ENCODE measurements around the gene PGC.

The PGC gene

GRCh38 chr6:41743406-41744235 is 3.6 kb downstream of the PGC start:
- no peak for DNase-seq

GRCh38 chr6:41741625-41742490 is 5.3 kb downstream of the PGC start:
- no peak for DNase-seq

- no peak for DNase-seq
Observed at GRCh38 chr6:41740366-41741162, 6.6 kb downstream of the PGC start.

GRCh38 chr6:41739041-41739440 is 8.2 kb downstream of the PGC start:
- DNase-seq: no peak

- DNase-seq: no peak
Observed at GRCh38 chr6:41737591-41738130, 9.5 kb downstream of the PGC start.

GRCh38 chr6:41736800-41737555 is 10.2 kb downstream of the PGC start:
- DNase-seq: no peak

GRCh38 chr6:41736186-41736733 is 10.9 kb downstream of the PGC start:
- no peak for DNase-seq

- peak; percentile 96 for DNase-seq
Observed at GRCh38 chr6:41735427-41736185, 11.6 kb downstream of the PGC start, which contains the start of gene TFEB. Gene TFEB (minus strand): TSS chr6:41735608. CDS start chr6:41691213, 44,395 bp downstream.

- DNase-seq: peak; percentile 66
Observed at GRCh38 chr6:41734666-41735426, 12.4 kb downstream of the PGC start.

GRCh38 chr6:41733707-41734665 is 13.2 kb downstream of the PGC start:
- DNase-seq: peak; percentile 65

- no peak for DNase-seq
Observed at GRCh38 chr6:41733360-41733706, 13.9 kb downstream of the PGC start.

- peak; percentile 53 for DNase-seq
Observed at GRCh38 chr6:41732591-41733359, 14.4 kb downstream of the PGC start.

GRCh38 chr6:41732149-41732548 is 15.0 kb downstream of the PGC start:
- no peak for DNase-seq

GRCh38 chr6:41731561-41732086 is 15.6 kb downstream of the PGC start:
- no peak for DNase-seq

GRCh38 chr6:41730531-41731436 is 16.4 kb downstream of the PGC start:
- no peak for DNase-seq

GRCh38 chr6:41729624-41730023 is 17.6 kb downstream of the PGC start:
- DNase-seq: no peak

GRCh38 chr6:41728954-41729353 is 18.2 kb downstream of the PGC start:
- no peak for DNase-seq
